Putamen (tissue), 1 donor: ENCODE results near the gene ADAMTSL4.

Experiments
- DNase-seq: peaks from one replicate; pipeline ENCODE4 v3.0.0-alpha.2; 2016; ENCODE audit warnings: low spot score

Gene ADAMTSL4

DNA sequence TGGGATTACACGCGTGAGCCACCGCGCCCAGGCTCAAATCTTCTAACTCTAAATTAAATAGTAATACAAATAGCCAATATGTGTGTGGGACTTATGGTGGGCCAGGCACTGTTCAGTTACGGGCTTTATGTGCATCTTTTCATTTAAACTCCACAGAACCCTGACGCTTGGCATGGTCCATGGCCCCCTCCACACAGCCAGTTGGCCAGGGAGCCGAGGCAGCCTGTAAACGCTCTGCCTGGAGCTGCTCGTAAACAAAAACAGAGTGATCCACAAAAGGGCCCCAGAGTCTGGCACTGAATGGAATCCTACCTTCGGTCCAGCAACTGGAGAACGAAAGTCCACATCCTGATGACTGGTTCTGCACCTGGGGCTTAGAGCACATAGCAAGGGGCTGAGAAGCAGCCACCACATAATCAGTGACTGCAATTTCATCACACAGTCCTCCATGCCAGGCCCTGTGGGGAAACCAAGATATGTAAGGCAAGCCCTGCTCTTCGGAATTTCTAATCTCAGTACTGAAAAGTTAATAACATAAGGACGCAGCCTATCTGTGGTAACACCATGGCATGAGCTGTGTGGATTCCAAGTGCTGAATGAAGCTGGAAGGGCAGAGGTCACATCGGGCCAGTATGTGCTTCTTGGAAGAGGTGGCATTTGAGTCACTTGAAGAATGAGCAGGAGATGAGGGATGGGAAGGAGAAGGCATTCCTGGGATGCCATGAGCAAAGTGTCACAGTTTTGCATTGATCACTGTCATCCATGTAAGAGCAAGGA lies 13.5 kb upstream of the ADAMTSL4 start:
- DNase-seq, result no peak

DNA sequence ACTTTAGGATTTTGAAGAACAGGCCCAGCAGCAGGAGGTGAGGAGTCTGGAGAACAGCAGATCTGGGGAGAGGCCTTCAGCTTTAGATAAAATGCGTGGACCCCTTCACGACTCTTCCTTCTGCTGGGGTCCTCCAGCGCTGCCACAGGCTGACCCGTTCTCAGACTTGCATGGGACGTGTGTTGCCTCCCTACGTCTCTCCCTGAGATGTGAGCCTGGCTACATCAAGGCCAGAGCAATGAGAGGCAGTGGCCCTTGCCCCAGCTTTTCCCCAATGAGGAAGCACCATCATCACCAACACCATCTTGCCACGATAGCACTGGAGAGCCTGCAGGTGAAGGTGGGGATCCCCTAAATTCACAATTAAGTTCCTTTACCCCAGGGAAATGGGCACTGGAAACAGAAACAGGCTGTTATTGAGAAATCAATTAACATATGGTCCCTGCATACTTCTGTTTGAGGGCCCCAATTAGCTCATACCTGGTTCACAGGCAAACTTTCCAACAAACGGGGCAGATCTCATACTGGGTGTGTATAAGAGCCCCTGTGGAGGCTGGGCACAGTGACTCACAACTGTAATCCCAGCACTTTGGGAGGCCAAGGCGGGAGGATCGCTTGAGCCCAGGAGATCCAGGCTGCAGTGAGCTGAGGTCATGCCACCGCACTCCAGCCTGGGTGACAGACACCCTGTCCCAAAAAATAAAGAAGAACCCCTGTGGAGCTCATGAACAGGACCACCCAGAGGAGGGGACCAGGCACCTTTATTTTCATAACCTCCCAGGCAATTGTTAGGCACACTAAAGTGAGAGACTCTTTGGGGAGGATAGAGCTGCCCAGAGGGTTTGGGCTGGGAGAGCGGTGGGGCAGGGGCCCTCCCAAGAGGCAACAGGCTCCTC lies 12.1 kb upstream of the ADAMTSL4 start:
- DNase-seq, result no peak

DNA sequence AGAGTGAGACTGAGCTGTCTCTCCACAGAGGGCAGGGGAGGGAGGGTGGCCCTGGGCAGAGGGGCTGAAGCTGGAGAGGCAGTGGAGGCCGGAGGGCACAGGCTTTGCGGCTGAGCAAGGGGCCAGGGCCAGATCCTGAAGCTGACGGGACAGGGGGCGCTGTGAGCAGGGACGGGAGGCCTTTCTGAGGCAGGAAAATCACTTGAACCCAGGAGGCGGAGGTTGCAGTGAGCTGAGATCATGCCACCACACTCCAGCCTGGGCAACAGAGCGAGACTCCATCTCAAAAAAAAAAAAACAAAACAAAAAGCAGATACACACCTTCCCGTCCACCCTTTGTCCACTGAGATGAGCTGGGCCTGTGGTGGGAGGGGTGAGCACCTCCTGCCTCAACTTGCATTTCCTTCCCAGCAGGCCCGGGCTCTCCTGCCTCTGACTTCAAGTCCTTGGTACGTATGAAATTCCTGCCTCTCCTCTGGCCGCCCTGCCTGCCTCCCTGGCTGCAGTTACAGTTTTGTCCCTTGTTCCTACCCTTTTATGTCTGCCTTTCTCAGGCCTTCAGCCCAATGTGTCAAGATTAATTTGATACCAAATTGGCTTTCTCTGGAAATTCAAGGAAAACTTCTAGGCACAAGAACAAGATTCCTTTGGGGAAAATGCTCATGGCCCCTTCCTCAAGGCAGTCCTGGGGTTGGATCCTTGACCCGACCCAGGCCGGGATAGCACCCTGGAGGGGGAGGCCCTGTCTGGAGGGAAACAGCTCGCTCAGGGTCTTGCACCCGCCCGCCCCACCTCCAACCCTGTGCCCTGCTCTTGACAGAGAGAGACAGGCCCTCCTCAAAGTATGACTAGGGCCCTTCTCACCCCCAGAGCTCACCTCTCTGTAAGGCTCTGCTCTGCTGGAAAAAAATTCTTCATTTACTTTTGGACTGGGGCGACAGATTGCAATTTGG lies 11.2 kb upstream of the ADAMTSL4 start:
- no peak for DNase-seq

DNA sequence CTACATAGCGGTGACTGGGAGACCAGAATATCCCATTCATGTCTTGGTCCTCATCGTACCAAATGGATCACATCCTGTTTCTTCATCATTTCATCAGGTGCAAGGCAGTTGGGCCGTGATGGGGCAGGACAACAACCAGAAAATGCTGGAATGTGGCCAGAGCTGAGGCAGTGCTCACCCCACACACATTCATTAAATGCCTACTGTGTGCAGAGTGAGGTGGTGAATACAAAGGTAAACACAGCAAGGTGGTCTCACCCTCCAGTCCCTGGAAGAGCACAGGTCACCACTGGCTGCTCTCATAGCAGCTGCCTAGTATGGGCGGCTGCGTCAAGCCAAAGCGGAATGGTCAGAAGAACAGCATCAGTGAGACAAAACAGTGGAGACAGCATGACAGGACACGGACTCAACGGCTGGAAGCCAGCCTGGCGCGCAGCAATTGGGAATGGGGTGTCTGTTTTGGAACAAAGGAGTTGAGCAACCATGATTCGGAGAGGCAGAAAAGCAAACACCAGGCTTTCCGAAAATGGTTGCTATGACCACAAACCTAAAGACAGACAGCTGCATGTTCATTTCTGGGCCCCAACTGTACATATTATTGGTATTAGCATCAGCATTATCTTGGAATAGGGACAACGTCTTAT lies 5.6 kb upstream of the ADAMTSL4 start:
- DNase-seq, result no peak

DNA sequence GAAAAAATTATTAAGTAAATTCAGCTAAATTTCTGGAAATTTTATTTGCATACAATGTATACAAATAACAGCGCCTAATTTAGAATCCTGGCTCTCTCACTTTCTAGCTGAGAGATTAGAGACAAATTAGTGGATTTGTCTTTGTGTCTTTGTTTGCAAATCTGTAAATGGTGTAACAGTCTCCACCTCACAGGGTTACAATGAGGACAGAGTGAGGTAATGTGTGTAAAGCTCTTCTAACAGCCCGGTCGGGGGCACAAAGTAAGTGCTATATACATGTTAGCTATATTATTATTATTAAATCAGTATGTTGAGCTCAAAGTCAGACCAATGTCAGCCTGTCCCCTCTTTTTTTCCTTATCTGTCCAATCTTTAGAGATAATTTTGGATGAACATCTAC lies 5.0 kb upstream of the ADAMTSL4 start:
- no peak for DNase-seq

DNA sequence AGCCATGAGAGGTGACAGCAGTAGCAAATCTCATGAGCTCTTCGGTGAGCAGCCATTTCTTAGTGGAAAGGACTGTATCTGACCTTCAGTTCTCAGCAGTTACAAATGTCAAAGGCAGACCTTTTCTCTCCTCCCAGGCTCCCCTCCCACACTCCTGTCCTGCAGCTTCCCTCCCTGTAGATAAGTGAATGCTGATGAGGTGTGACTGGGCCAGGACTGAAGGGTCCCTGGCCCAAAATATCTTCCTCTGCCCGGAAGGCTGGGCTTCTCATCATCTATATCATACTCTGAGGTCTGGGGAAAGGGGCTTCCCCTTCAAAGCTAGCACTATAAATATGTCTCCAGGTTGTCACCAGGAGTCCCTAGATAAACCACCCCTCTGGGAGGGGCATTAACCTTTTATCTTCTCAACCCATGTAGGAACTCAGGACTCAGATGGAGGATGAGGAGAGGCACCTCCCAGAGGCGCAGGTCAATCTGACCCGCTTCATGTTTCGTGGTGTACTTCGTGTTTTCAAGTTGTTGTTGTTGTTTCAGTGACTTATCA lies 3.6 kb upstream of the ADAMTSL4 start:
- no peak for DNase-seq

DNA sequence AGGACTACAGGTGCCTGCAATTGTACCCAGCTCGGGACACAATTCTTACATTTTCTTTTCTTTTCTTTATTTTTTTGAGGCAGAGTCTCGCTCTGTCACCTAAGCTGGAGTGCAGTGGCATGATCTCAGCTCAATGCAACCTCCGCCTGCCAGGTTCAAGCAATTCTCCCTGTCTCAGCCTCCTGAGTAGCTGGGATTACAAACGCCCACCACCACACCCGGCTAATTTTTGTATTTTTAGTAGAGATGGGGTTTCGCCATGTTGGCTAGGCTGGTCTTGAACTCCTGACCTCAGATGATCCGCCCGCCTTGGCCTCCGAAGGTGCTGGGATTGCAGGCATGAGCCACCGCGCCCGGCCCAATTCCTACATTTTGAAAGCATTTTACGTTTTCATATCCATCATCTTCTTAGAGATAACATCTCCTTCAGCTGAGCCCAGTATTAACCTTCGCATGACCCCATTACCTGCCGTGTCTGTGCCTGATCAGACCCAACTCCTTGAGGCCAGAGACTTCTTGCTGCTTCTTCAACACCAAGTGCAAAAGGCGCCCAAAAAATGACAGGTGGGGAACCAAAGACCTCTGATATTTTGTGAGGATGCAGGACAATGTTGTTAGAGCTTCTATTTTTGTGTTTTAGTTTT lies 2.8 kb upstream of the ADAMTSL4 start:
- DNase-seq, result no peak

DNA sequence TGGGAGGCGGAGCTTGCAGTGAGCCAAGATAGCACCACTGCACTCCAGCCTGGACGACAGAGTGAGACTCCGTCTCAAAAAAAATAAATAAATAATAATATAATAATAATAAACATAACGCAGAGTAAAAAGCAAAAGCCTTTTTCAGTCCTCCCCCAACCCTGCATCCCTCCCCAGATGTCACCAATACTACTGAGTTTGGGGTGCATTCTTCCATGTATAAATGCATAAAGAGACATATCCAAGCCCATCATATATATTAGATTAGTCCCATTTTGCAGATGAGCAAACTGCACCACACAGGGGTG lies 930 bp upstream of the ADAMTSL4 start:
- DNase-seq, result no peak

DNA sequence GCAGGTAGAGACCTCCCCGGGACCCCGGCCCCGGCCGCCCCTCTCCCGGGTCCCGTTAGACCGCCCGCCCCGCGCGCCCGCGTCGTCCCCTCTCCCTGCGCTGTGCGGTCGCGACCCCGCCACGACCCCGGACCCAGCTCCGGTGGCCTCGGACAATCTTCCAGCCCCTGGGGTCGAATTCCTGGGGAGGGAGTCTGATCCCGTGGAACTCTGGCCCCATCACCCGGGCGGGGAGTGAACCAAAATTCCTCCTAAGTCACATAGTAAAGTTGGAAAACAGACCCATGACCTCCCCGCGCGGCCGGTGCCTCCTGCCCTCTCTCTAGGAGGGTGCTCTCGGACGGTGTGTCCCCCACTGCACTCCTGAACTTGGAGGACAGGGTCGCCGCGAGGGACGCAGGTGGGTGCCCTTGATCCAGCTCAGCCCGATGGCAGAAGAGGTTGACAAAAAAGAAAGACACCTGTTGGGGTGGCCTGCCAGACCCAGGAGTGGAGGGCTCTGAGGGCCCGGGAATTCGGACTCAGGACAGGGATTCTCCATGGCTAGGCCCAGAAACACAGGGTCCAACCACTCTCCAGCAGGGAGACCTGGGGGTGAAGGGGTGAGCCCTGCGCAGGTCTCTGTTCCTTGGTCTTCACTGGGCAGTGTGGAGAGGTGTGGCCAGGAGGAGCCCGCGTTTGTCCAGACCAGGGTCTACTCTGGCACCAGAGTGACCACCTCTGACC lies 451 bp downstream of the ADAMTSL4 start:
- no peak for DNase-seq

DNA sequence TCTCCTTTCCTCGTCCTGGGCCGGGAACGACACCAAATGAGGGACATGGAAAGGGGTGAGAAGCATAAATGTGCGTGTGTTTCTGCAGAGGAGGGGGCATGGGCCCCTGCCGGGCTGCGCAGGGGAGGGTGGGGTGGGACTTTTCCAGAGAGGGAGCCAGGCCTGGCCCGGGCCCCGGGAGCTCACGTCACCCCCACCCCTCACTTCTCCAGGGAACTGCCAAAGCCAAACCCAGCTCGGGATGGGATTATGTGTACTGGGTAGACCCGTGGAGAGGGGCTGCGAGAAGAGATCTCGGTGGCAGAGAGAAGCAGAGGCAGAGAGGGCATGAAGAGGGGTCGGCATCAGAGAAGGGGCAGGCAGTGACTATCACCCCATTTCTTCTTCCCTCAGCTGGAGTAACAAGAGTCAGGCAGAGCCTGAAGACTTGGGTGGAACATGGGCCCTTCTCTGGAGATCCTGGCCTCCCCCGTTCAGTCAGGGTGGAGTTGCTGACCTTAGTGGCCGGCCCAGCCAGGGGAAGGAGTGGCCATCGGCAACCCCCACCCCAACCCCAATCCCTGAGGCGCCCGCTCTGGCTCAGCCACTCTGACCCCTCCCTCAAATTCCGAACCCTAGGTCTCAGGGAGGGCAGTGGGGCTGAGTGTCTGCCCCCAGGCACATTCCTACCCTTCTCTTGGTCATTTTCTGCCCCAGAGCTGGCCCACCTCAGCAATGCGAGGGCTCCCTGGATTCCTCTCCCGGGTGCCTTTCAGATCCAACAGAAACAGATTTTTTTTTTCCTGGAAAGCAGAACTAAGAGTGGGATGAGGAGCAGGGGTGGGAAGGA lies 1.2 kb downstream of the ADAMTSL4 start:
- no peak for DNase-seq

DNA sequence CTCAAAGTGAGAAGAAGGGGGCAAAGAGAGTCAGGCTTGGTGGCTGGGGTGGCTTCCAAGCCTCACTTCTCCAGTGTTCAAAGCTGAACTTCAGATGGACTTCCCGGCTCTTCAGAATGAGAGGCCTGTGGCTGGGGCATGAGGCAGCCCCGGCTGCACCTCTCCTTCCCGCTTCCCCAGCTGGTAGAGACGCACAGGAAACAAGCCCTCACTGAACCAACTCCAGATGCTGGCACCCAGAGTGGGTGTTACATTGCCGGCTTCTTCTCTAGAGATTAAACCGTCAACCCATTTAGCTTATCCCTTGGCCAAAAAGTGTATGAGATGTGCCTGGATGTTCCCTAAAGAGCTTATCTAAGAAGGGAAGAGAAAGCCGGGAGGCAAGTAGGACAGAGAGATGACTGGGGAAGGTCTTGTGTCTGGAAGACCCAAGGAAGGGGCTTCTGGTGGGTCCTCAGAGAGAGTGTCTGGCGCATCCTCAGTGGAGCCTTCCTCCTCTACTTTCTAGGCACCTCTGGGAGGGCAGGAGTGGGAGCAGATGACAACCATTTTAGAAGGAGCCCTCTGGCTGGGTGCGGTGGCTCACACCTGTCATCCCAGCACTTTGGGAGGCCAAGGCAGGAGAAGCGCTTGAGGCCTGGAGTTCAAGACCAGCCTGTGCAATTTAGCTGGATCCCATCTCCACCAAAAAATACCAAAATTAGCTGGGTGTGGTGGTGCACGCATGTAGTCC lies 2.0 kb downstream of the ADAMTSL4 start:
- no peak for DNase-seq

DNA sequence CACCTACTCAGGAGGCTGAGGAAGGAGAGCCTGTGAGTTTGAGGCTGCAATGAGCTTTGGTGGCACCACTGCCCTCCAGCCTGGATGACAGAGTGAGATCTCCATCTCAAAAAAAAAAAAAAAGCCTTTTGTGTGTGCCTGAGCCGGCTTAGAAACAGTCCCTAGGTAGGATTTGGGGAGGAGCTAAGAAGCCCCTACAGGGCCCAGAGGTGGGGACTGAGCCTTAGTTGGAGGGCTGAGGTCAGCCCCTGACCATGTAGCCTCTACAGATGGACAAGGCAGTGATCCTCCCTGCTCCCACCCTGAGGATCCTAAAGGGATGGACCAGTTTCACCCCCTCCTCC lies 2.5 kb downstream of the ADAMTSL4 start:
- no peak for DNase-seq

DNA sequence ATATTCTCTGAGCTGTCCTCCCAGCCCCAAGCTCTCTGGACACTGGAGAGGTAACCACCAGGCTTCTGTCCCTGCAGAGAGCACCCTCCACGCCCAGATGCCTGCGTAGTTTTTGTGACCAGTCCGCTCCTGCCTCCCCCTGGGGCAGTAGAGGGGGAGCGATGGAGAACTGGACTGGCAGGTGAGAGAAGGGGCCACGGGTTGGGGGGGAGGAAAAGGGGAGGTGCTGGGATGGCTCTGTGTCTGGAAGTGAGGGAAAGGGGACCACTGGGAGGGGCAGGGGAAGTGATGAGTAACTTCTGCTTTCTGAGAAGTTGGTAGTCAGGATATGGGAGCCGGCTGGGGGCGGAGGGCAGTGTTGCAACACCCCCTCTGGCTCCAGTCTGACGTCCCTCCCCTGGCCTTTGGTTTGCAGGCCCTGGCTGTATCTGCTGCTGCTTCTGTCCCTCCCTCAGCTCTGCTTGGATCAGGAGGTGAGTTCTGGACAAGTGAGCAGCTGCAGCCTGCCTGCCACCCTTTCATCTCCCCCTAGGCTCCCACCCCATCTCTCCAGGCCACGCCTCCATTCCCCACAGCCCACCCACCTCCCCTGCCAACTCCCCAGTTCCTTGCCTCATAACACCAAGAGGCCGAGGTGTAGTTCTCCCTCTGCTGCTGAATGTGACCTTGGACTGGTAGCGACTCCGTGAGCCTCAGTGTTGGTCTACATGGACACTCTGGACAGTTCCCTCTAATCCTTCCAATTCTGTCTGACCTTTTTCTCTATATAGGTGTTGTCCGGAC lies 3.1 kb downstream of the ADAMTSL4 start:
- no peak for DNase-seq

DNA sequence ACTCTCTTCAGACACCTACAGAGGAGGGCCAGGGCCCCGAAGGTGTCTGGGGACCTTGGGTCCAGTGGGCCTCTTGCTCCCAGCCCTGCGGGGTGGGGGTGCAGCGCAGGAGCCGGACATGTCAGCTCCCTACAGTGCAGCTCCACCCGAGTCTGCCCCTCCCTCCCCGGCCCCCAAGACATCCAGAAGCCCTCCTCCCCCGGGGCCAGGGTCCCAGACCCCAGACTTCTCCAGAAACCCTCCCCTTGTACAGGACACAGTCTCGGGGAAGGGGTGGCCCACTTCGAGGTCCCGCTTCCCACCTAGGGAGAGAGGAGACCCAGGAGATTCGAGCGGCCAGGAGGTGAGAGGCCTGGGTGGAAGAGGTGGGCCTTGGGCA lies 3.7 kb downstream of the ADAMTSL4 start:
- DNase-seq, result no peak

DNA sequence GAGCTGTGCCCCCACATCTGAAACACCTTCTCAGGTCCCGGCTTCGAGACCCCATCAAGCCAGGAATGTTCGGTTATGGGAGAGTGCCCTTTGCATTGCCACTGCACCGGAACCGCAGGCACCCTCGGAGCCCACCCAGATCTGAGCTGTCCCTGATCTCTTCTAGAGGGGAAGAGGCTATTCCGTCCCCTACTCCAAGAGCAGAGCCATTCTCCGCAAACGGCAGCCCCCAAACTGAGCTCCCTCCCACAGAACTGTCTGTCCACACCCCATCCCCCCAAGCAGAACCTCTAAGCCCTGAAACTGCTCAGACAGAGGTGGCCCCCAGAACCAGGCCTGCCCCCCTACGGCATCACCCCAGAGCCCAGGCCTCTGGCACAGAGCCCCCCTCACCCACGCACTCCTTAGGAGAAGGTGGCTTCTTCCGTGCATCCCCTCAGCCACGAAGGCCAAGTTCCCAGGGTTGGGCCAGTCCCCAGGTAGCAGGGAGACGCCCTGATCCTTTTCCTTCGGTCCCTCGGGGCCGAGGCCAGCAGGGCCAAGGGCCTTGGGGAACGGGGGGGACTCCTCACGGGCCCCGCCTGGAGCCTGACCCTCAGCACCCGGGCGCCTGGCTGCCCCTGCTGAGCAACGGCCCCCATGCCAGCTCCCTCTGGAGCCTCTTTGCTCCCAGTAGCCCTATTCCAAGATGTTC lies 4.3 kb downstream of the ADAMTSL4 start:
- no peak for DNase-seq

DNA sequence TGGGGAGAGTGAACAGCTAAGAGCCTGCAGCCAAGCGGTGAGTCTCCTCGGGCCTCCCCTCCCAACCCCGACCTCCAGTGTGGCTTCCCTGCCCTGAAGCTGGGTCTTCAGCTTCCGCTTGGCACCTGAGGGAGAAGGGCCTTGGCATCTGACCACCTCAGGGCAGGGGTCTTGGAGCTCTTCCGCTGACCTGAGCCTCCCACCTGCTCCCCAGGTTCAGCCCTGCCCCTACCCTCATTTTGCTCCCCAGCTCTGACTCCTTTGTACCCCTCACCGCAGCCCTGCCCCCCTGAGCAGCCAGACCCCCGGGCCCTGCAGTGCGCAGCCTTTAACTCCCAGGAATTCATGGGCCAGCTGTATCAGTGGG lies 4.9 kb downstream of the ADAMTSL4 start:
- no peak for DNase-seq

DNA sequence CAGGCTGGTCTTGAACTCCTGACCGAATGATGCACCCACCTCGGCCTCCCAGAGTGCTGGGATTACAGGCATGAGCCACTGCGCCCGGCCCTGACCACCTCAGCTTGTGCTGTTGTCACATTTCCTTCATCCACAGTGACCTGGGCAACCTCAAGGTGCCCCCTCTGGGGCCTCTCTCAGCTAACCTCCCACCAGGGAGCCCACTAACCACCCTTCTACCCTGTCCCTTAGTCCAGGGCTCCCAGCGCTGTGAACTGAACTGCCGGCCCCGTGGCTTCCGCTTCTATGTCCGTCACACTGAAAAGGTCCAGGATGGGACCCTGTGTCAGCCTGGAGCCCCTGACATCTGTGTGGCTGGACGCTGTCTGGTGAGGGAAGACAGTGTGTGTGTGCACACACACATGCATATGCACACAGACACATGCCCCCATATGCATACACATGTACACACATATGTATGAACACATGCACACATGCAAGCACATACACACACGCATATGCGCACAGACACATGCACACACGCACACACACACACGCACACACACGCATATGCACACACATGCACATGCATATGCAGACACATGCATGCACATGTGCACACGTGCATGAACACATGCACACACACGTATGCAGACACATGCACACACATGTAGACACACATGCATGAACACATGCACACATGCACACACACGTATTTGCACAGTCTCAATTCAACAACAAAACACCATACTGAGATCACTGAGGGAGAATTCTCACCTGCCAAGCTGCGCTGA lies 6.2 kb downstream of the ADAMTSL4 start:
- no peak for DNase-seq
